HUES48 (cell line): Measurements from ENCODE around the gene TGFBR1.

ENCODE experiments used
- H3K27ac ChIP-seq: one replicate; pipeline ENCODE4 v1.7.0; 2013; ENCODE audit warnings: low read depth, low read length, inconsistent platforms
- H3K27me3 ChIP-seq: 2 replicates; pipeline ENCODE4 v1.6.1; 2013; ENCODE audit warnings: mild to moderate bottlenecking, low read length; ENCODE audit not compliant: control insufficient read depth, insufficient read depth
- H3K36me3 ChIP-seq: 2 replicates; pipeline ENCODE4 v1.6.1; 2013; ENCODE audit warnings: low read length; ENCODE audit not compliant: control insufficient read depth, insufficient read depth
- H3K4me1 ChIP-seq: 2 replicates; pipeline ENCODE4 v1.6.1; 2013; ENCODE audit warnings: mild to moderate bottlenecking, low read length; ENCODE audit not compliant: control insufficient read depth, insufficient read depth
- H3K4me3 ChIP-seq: 2 replicates; pipeline ENCODE4 v1.5.1; 2013; ENCODE audit warnings: mild to moderate bottlenecking, low read depth, low read length
- H3K9ac ChIP-seq: 2 replicates; pipeline ENCODE4 v1.6.1; 2013; ENCODE audit warnings: mild to moderate bottlenecking, low read depth, low read length, moderate library complexity
- H3K9me3 ChIP-seq: 2 replicates; pipeline ENCODE4 v1.6.1; 2013; ENCODE audit warnings: low read length; ENCODE audit not compliant: control insufficient read depth, insufficient read depth

The TGFBR1 gene

GRCh38 chr9:99125446-99125845 lies 20.5 kb downstream of the TGFBR1 start:
- Histone ChIP-seq H3K27me3 (no peaks in the 10 kb centered on the region), H3K27ac (no peak overlapping the region), H3K9ac (no peak overlapping the region), H3K4me3 (no peak overlapping the region), H3K36me3 (no peaks in the 10 kb centered on the region; the same call in 1 of the 2 replicates), H3K9me3 (0 out of 2 replicates have a peak, but pooled peaks cover 4% of the 10 kb centered on the region), H3K4me1 (peaks cover 10% of the 10 kb centered on the region; the same call in 1 of the 2 replicates)

- no peak overlapping the region for H3K9ac ChIP-seq
- peaks cover 11% of the 10 kb centered on the region; the same call in 1 of the 2 replicates for H3K4me1 ChIP-seq
- no peaks in the 10 kb centered on the region; the same call in 1 of the 2 replicates for H3K36me3 ChIP-seq
- no peak overlapping the region for H3K4me3 ChIP-seq
- H3K27me3 ChIP-seq, result no peaks in the 10 kb centered on the region
- H3K27ac ChIP-seq, result no peak overlapping the region
- H3K9me3 ChIP-seq, result 0 out of 2 replicates have a peak, but pooled peaks cover 4% of the 10 kb centered on the region
Measured at GRCh38 chr9:99126312-99126711, 21.4 kb downstream of the TGFBR1 start.

GRCh38 chr9:99127356-99128132 lies 22.6 kb downstream of the TGFBR1 start:
- no peak overlapping the region for H3K4me3 ChIP-seq
- no peaks in the 10 kb centered on the region for H3K27me3 ChIP-seq
- peaks cover 11% of the 10 kb centered on the region; the same call in 1 of the 2 replicates for H3K4me1 ChIP-seq
- H3K9me3 ChIP-seq, result 0 out of 2 replicates have a peak, but pooled peaks cover 4% of the 10 kb centered on the region
- H3K9ac ChIP-seq, result no peak overlapping the region
- no peak overlapping the region for H3K27ac ChIP-seq
- peaks cover 2% of the 10 kb centered on the region; the same call in 1 of the 2 replicates for H3K36me3 ChIP-seq

- no peak overlapping the region for H3K4me3 ChIP-seq
Measured at GRCh38 chr9:99128133-99128406, 23.2 kb downstream of the TGFBR1 start.

GRCh38 chr9:99129091-99129490 lies 24.2 kb downstream of the TGFBR1 start:
- Histone ChIP-seq H3K27me3 (no peaks in the 10 kb centered on the region), H3K9ac (no peak overlapping the region), H3K36me3 (peaks cover 10% of the 10 kb centered on the region; the same call in 1 of the 2 replicates), H3K4me3 (no peak overlapping the region), H3K27ac (no peak overlapping the region), H3K9me3 (0 out of 2 replicates have a peak, but pooled peaks cover 4% of the 10 kb centered on the region), H3K4me1 (peaks cover 11% of the 10 kb centered on the region; the same call in 1 of the 2 replicates)

More at GRCh38 chr9:99128133-99128406, 23.2 kb downstream of the TGFBR1 start:
- Histone ChIP-seq H3K27me3 (no peaks in the 10 kb centered on the region), H3K9ac (no peak overlapping the region), H3K36me3 (peaks cover 7% of the 10 kb centered on the region; the same call in 1 of the 2 replicates), H3K9me3 (0 out of 2 replicates have a peak, but pooled peaks cover 4% of the 10 kb centered on the region), H3K4me1 (peaks cover 11% of the 10 kb centered on the region; the same call in 1 of the 2 replicates), H3K27ac (no peak overlapping the region)

- Histone ChIP-seq H3K27ac (no peak overlapping the region), H3K9me3 (0 out of 2 replicates have a peak, but pooled peaks cover 4% of the 10 kb centered on the region), H3K36me3 (peaks cover 10% of the 10 kb centered on the region; the same call in 1 of the 2 replicates), H3K4me3 (no peak overlapping the region), H3K4me1 (peaks cover 11% of the 10 kb centered on the region; the same call in 1 of the 2 replicates), H3K9ac (no peak overlapping the region), H3K27me3 (no peaks in the 10 kb centered on the region)
Measured at GRCh38 chr9:99130069-99130468, 25.2 kb downstream of the TGFBR1 start.

GRCh38 chr9:99133145-99133544 lies 28.2 kb downstream of the TGFBR1 start:
- Histone ChIP-seq H3K9me3 (no peaks in the 10 kb centered on the region), H3K4me3 (no peak overlapping the region), H3K27me3 (no peaks in the 10 kb centered on the region), H3K9ac (no peak overlapping the region), H3K4me1 (peaks cover 8% of the 10 kb centered on the region; the same call in 1 of the 2 replicates), H3K27ac (no peak overlapping the region), H3K36me3 (peaks cover 15% of the 10 kb centered on the region)

- H3K4me3 ChIP-seq, result no peak overlapping the region
- no peak overlapping the region for H3K9ac ChIP-seq
- peaks cover 31% of the 10 kb centered on the region for H3K36me3 ChIP-seq
- H3K4me1 ChIP-seq, result peaks cover 7% of the 10 kb centered on the region; the same call in 1 of the 2 replicates
- H3K27me3 ChIP-seq, result no peaks in the 10 kb centered on the region
- H3K9me3 ChIP-seq, result no peaks in the 10 kb centered on the region
- no peak overlapping the region for H3K27ac ChIP-seq
Measured at GRCh38 chr9:99134893-99135341, 30.0 kb downstream of the TGFBR1 start.

- no peak overlapping the region for H3K4me3 ChIP-seq
Measured at GRCh38 chr9:99135456-99135855, 30.5 kb downstream of the TGFBR1 start.

GRCh38 chr9:99137225-99137624 lies 32.3 kb downstream of the TGFBR1 start:
- no peak overlapping the region for H3K9ac ChIP-seq
- H3K4me3 ChIP-seq, result no peak overlapping the region
- peaks cover 39% of the 10 kb centered on the region for H3K36me3 ChIP-seq
- H3K4me1 ChIP-seq, result peaks cover 5% of the 10 kb centered on the region
- no peak overlapping the region for H3K27ac ChIP-seq
- H3K27me3 ChIP-seq, result no peaks in the 10 kb centered on the region
- H3K9me3 ChIP-seq, result no peaks in the 10 kb centered on the region

More at GRCh38 chr9:99135456-99135855, 30.5 kb downstream of the TGFBR1 start:
- Histone ChIP-seq H3K27ac (no peak overlapping the region), H3K27me3 (no peaks in the 10 kb centered on the region), H3K9me3 (no peaks in the 10 kb centered on the region), H3K36me3 (peaks cover 32% of the 10 kb centered on the region), H3K4me1 (peaks cover 3% of the 10 kb centered on the region), H3K9ac (no peak overlapping the region)

- no peaks in the 10 kb centered on the region for H3K9me3 ChIP-seq
- no peak overlapping the region for H3K9ac ChIP-seq
- no peak overlapping the region for H3K27ac ChIP-seq
- no peaks in the 10 kb centered on the region for H3K27me3 ChIP-seq
- peaks cover 5% of the 10 kb centered on the region for H3K4me1 ChIP-seq
- H3K4me3 ChIP-seq, result no peak overlapping the region
- H3K36me3 ChIP-seq, result peaks cover 40% of the 10 kb centered on the region
Measured at GRCh38 chr9:99137891-99138290, 33.0 kb downstream of the TGFBR1 start.
